GM13977 (cell line): ENCODE measurements around the gene VWA3B.

Experiments used
- DNase-seq: peaks from one replicate; pipeline ENCODE4 v3.0.0; 2012; ENCODE audit warnings: low spot score
- CTCF ChIP-seq: IDR thresholded peaks from 2 replicates; pipeline ENCODE4 v1.5.1; 2012; ENCODE audit warnings: mild to moderate bottlenecking, control low read depth; ENCODE audit not compliant: insufficient read depth; ENCODE audit errors: extremely low read depth, missing control alignments
- in situ Hi-C: fragments of 300-500 bp; cut with MboI; formaldehyde crosslinking; loops from one replicate; pipeline ENCODE4 v1.12.0; 2022; ENCODE audit warnings: low sequenced_read_pairs, low pct_unique_long_range_greater_than_20kb, mixed read lengths, inconsistent platforms; ENCODE audit not compliant: unreplicated experiment

Gene VWA3B

GRCh38 chr2:98067160-98067559 is 19.8 kb upstream of the VWA3B start:
- no peak for TF ChIP-seq CTCF
- in situ Hi-C loops: no loop called here
- DNase-seq: no peak

GRCh38 chr2:98070081-98070480 is 16.9 kb upstream of the VWA3B start:
- no peak for TF ChIP-seq CTCF
- in situ Hi-C loops: no loop called here
- no peak for DNase-seq

- TF ChIP-seq CTCF: no peak
- DNase-seq: no peak
- in situ Hi-C loops: no loop called here
These were observed 14.5 kb upstream of the VWA3B start for GRCh38 chr2:98072442-98072841.

- no peak for DNase-seq
- TF ChIP-seq CTCF: no peak
- in situ Hi-C loops: no loop called here
These were observed 8.3 kb upstream of the VWA3B start for GRCh38 chr2:98078701-98079100.

GRCh38 chr2:98084151-98084868 is 2.7 kb upstream of the VWA3B start:
- TF ChIP-seq CTCF: no peak
- in situ Hi-C loops: no loop called here
- no peak for DNase-seq

GRCh38 chr2:98084869-98085238 is 2.1 kb upstream of the VWA3B start:
- in situ Hi-C loops: no loop called here
- TF ChIP-seq CTCF: no peak
- DNase-seq: no peak
